GM18498 (cell line): ENCODE measurements around the gene MEGF6.

Experiments
- ATAC-seq: cut with Tn5 transposase; IDR thresholded peaks from one replicate; pipeline ENCODE4 v1.9.1; 2021; ENCODE audit warnings: mild to moderate bottlenecking, moderate library complexity; ENCODE audit not compliant: unreplicated experiment

The MEGF6 gene

DNA sequence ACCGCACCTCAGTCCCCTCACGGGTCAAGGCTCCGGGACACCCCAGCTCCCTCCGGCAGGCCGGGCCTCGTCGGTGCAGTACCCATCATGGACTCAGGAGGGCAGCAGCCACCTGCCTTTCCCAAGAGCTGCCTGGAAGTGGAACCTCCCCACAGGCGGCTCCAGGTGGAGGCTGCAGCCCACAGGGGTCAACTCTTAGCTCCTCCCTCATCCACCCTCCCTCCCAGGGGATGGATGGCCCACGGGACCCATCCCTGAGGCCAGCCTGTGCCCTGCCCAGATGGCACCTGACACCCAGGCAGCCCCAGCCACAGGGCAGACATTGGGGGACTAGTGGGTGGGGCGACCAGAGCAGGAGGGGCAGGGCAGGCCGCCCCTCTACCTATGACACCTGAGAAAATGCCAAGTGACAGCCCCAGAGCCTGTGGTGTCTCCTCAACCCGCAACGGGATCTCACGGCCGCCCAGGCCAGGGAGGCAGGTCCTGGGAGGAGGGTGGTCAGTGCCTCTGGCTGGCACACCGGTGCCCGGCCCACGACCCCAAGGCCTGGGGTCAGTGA is 158.0 kb downstream of the MEGF6 start:
- ATAC-seq, result no peak

DNA sequence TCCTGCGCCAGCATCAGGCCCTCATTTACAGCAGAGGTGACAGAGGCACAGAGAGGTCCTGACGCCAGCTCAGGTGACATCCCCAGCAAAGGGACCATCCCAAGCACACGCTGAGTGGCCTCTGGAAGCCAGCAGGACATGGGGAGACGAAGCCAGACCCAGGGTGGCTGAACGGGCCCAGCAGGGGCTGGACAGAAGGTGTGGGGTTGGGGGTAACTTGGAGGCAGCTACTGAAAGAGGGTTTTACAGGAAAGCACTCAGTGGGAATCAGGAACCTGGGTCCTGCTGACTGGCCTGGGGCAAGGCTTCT is 158.5 kb downstream of the MEGF6 start:
- ATAC-seq, result no peak

DNA sequence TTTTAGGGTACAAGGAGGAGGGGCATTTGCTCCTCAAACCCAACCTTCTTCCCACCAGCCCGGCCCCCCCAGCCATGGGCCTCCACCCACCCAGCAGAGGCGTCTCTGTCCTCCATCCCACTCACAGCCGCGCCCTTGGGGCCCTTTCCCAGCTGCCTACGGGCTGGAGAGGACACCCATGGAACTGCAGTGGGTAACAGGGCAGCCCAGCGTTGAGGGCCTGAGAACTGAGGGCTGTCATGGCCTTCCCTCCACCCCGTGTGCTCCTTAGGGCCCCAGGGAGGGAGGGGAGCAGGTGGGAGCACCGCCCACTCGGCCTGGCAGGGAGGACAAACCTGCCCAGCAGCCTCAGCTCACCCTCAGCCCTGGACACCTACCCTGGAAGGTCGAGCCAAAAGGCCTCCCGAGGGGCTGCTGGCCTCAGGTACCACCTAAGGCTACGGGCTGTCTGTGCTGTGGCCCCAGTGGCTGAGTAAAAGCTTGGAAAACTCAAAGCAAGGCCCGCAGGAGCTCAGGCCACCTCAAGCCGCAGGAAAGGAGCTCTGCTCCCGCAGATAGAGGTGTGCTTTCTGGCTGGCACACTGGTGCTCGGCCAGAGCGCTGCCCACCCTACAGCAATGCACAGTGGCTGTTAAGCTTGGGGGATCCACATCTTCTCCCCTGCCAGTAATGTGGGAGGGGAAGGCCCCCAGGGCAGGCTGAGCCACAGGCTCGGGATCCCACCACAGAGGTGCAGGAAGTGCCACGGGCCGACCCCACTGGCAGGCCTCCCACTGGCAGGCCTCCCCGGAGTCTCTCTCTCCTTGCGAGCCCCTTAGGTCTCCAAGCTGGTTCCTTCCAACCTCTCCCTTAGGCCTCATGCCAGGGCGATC is 159.1 kb downstream of the MEGF6 start:
- ATAC-seq, result no peak

DNA sequence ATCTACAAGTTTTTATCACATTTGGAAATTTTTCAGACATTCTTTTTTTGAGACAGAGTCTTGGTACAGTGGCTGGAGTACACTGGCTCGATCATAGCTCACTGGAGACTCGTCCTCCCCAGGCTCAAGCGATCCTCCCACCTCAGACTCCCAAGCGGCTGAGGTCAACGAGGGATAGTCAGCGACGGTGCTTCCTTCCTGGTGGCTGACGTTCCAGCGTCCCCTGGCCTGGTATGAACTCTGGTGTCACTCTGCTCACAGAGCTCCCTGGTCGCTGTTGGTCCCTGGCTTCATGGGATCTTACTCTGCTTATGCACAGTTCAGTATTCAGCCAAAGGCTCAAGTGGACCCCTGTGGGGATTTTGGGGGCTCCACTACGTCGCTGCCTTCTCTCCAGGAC is 160.3 kb downstream of the MEGF6 start:
- ATAC-seq, result no peak

DNA sequence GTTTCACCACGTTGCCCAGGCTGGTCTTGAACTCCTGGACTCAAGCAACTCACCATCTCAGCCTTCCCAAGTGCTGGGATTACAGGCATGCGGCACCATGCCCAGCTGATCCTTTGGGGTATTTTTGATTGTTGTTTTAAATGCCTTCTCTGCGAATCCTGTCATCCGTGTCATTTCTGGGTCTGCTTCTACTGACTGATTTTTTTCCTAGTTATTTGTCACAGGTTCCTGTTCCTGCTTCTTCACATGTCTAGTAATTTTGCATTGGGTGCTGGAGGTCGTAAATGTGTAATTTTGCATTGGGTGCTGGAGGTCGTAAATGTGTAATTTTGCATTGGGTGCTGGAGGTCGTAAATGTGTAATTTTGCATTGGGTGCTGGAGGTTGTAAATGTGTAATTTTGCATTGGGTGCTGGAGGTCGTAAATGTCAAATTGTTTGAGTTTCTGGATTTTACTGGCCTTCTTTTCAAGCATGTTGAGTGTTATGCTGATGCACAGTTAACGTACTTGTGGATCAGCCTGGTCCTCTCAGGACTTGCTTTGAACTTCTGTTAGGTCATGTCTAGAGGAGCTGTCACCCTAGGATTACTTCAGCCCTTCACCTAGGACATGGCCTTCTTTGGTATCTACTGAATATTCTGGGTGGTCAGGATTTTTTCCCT is 161.0 kb downstream of the MEGF6 start:
- no peak for ATAC-seq

DNA sequence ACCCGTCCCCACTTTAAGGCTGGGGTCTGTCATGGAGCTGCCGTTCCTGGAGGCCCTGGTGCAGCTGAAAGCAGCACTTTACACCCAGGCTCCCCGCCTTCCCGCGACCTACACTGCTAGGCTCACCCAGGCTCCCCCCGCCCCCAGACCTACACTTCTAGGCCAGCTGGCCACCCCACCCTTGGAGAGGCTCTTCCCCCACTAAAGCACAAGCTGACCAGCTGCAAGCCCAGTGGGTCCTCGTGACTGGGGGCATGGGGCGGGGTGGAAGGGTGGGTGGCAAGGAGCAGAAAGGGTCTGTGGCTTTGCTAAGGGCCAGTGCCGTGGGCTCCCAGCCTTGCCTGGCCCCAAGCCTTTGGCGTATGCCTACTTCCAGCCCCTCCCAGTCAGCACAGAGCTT is 166.6 kb downstream of the MEGF6 start:
- no peak for ATAC-seq

DNA sequence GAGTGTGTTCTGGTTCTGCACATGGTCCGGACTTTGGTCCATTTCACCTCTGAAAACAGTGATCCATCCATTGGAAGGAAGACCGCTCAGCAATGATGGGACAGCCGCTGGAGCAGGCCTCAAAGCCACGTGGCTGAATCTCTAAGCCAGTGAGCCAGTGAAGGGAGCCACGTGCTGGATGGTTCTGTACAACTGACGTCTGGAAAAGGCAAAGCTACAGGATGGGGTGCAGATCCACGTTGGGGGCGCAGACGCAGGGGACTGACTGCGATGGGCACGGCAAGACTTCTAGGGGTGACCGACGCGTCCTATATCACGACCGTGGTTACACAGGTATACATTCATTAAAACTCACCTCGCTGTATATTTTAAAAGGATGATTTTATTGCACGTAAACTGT is 167.0 kb downstream of the MEGF6 start:
- ATAC-seq, result no peak

DNA sequence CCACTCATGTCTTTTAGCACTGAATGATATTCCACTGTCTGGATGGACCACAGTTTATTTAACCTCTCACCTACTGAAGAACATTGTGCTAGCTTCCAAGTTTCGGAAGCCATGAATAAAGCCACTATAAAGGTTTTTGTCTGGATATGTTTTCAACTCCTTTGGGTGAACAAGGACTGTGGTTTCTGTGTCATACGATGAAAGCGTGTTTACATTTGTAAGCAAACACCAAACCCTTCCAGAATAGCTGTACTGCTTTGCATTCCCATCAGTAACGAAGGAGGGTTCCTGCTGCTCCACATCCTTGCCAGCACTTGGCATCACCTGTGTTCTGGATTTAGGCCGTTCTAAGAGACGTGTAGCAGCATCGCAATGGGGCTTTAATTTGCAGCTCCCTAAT is 167.5 kb downstream of the MEGF6 start:
- no peak for ATAC-seq

DNA sequence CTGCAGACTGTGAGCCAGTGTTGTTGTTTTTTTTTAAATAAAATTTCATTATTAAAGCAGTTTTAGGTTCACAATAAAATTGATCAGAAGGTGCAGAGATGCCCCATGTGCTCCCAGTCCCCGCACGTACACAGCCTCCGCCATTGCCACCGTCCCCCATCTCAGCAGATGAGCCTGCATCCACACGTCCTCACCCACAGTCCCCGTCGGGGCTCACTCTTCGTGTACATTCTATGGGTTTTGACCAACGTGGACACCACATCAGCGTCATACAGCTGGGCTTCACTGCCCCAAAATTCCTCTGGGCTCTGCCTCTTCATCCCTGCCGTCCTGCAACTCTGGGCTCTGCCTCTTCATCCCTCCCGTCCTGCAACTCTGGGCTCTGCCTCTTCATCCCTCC is 168.4 kb downstream of the MEGF6 start:
- ATAC-seq, result no peak

- no peak for ATAC-seq
Observed at GRCh38 chr1:3442331-3442730, 169.0 kb downstream of the MEGF6 start.

GRCh38 chr1:3441880-3442279 is 169.4 kb downstream of the MEGF6 start:
- ATAC-seq, result no peak

GRCh38 chr1:3441410-3441847 is 169.9 kb downstream of the MEGF6 start:
- ATAC-seq, result no peak

DNA sequence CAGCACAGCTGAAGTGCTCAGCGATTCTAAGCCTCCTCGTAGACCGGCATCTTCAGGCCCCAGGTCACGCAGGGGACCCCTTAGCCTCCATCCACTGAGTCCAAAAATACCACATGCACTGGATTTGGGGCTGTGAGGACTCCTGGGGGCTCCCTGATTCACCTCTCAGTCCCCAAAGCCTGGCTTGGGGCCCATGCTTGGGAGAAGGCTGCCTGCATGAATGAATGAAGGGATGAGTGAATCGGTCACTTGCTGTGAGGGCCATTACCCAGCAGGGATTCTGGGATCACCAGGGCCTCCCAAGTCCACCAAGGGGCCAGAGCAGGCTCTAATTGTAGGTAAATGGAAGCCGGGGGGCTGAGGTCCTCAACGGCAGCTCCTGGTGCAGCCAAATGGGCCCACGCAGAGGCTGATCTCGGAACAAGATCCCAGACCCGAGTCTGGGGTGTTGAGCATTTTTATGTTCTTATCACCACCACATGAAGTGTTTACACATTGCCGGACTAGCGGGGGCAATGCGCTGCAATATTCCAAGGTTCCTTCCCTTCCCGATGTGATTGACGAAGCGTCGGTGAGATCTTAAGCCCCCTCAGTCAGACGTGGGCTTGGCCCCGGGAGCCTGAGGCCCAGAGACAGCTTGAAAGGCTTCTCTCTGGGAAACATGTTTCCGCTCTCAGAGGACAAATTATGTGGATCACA is 170.4 kb downstream of the MEGF6 start:
- no peak for ATAC-seq

- ATAC-seq, result no peak
Observed at GRCh38 chr1:3440300-3440681, 171.0 kb downstream of the MEGF6 start.
